C1 segment of cervical spinal cord (tissue), 14 donors: ENCODE measurements around the gene TTC28.

Experiments used
- DNase-seq, 14 donors: peaks; one replicate each; lab custom pipeline; 2025; lab: John Stamatoyannopoulos, UW

TTC28 gene

DNA sequence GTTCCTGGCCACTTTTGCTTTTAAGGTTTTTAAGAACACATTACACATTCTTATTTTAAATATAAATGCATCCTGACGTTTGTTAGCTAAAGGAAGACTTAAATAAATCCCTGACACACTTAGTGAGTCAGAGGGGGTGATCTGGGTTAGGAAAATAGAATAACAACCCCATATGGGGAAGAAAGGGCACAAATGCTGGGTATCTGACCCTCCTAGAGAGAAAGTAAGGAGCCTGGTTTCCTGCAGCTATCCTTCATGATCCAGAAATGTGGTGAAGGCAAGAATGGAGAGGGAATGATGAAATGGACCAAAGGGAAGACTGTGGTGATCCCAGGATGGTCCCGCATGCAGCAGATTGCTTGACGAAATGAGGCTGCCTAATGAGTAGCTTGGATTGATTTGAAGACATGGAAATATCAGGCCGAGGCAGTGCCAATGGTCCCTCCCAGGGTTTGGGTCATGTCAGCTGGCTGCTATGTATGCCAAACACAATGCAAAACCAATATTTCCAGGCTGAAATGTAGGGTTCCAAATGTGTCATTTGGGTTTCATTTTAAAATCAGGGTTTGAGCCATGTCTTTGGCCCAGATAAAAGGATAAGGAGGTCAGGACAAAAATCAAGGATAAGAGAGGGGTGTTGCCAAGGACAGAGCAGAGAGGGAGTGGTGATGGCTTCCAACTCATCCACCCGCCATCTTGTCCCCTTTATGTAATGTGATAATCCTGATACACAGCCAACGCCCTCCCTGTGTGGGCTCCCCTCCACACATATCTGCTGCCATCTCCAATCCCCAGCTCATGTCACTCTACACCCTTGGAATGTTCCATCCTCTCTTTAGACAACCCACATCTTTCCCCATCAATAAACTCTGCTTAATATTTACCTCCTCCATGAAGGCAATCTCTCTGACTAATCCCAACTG, 625.5 kb downstream of the TTC28 start:
- no peak for DNase-seq

DNA sequence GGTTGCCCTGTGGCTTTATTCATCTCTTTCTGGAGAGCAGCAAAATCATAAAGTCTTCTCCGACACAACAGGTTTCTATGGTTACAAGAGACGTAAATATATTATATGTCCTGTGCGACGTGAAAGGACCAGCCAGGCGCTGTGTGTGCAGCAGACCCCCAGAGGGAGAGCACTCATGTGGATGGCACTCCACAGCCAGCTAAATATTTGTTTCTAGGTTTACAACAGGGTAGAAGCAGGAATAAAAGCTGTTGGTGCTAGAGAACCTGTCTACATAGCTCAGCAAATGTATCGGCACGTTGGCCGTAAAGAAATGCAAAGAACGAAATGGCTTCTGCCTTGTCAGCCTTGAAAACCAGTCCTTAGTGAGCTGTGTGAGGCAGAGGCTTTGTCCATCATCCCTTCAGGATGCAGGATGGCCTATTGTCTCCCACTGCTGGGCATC, 626.8 kb downstream of the TTC28 start:
- no peak for DNase-seq

DNA sequence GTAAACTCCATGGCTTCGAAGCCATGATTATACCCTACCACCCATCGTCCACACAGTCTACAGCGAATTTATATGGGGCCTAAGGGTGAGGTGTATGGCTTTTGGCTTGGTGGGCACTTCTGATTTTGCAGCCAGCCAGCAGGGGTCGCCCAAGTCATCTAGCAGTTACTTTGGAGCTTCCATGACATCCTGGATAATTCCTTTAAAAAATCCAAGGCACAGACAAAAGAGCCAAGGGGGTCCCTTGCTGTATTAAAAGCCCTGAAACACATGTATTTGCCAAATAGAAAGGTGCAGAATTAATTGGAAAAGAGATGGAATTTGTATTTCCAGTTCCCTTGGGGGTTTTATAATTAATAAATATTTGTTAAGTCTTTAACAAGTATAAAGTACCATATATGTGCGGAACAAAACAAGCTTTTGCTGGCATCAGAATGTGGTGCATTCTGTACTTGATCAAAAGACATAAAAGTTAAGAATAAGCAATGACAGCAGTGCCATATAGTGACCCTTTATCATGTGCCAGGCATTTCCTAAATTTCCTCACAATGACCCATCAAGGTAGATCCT, 627.8 kb downstream of the TTC28 start:
- DNase-seq: peak in 5 of 14 donors; percentile 7 to 64 (median 34)

GRCh38 chr22:28051091-28051786, 628.4 kb downstream of the TTC28 start:
- DNase-seq: no peak

DNA sequence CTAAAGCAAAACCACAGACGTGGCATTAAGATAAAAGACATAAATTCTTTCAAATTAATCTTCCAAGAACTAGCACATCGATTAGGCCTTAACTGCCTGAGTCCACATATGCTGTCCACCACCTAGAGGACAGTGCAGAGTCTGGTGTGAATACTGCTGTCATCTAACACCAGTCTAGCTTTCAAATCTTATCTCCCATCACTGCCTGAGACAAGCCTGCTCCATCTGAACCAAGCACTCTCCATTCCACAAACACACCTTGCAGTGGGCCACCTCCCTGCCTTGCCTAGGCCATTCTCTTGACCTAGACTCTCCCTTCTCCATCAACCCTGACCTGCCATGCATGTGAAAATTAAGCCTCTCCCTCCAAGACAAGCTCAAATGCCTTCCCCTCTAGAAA, 631.1 kb downstream of the TTC28 start:
- DNase-seq: no peak

DNA sequence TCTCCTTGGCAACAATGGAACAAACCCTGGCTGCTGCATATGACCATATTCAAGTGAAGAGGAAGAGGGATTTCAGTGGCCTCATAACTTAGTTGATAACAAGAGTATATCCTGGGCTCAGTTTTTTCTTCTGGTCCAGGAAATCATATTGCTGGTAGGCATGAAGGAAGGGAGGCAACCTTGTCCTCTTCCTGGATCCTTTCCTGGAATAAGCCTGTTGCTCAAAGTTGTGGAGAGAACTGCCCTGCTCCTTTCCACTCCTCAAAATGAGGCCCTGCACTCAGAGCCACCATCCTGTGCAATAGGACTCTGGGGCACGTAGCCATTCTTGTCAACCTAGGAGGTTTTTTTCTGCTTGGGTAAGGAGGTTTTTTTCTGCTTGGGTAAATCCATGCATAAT, 631.9 kb downstream of the TTC28 start:
- DNase-seq: no peak

GRCh38 chr22:28046100-28046499, 633.5 kb downstream of the TTC28 start:
- DNase-seq: no peak

GRCh38 chr22:28044546-28045173, 635.0 kb downstream of the TTC28 start:
- DNase-seq: no peak

DNA sequence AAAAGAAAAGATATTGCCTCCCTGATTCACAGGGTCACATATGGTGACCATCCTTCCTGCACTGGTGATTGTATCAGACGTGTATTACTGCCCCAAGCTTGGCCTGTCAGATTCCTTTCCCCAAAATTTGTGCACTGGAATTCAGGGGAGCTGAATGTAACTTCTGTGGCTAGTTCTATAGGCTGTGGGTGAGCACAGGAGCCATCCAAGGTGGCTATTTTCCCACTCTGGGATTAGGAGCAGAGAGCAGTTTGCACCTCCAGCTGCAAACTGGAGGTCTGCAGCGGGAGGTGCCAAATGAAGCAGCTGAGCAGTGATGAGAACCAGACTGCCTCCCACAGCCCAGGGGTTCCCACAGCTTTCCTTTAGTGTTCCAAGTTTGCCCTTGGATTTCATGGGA, 636.4 kb downstream of the TTC28 start:
- no peak for DNase-seq

DNA sequence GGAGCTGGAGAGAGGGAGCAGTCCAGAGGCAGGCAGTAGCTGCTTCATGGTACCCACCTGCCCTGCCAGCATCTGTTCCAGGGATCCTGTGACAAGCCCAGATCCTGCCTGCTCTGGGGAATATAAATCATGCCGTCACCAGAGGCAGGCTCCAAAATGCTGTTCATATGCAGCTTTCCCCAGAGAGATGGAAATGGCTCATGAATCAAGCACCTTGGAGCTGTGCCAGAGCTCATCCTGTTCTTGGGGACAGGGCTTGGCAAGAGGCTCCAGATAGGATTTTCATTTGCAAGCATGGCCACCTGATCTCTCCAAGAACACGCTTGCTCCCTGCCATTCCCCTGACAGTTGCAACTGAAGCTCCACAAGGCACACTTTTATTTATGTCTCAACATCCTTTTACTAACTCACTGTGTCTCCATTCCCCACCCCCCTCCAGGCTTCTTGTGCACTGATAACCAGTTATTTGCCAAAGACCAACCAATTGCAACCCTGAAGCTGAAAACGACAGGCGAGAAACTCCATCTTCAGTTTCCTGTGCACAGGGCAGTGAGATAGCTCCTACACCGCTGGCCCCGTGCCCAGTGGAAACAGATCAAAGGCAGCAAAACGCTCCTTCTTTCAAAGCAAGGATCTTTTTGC, 644.8 kb downstream of the TTC28 start:
- peak in 4 of 14 donors; percentile 12 to 50 (median 19) for DNase-seq

DNA sequence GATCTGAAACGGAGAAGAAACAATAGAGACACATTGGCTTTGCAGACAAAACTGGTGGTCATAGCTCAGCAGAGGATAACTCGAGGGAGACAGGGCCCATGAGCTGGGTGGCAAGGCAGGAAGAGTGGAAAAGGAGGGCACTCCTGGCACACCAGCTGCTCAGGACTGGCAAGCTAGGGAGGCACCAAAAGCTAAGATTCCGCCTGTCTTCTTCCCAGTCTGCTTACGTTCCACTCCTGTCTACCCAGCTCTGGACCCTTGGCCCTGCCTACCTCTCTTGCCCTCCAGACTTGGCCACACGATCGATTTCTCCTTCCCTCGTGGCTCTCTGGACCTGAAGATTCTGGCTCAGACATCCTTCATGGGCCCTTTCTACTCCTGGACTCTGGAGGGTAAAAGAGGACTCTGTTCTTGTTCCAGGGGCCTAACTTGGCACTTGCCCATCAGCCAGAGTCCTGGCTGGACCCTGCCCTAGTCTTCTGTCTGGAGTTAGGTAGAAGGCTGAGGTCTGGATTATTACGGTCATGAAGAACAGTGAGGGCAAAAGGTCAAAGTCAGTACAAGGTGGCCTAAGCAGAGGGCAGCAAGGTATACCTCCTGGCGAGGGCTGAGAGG, 645.4 kb downstream of the TTC28 start:
- no peak for DNase-seq

DNA sequence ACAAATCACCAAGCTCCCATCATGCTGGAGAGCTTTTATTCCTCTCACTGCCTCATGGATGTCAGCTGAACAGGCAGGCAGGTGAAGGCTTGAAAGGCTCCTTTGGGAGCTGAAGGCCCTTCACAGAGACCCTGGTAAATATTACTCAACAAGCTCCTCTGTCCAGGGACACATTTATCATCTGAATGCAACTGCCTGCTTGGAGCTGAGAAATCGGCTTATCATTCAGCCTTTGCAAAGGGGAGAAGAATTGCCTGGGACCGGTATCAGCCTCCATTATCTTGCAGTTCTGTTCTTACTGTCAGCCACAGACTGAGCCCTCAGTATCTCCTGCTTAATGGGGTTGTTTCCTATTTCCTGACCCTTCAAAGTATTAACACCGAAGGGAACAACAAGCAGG, 646.8 kb downstream of the TTC28 start:
- no peak for DNase-seq

GRCh38 chr22:28031383-28031922, 648.2 kb downstream of the TTC28 start:
- DNase-seq: no peak

DNA sequence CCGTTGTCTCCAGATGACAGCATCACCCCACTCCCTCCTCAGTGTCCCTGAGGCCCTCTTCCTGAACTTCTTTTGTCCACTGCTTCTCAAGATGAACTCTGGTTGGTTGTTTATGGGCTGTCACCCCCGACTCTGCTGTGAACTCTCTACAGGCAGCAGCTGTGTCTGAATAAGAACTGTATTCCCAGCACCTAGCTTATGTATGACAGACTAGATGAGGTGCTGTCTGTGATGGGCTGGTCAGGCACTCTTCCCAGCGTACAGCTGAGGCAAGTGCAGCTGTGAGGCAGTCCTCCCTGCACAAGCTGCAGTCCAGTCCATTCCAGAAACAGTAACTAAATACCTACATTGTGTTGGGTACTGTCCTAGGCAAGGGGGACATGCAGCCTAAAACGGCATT, 649.2 kb downstream of the TTC28 start:
- DNase-seq: peak in 1 of 14 donors; percentile 8

GRCh38 chr22:28029956-28030355, 649.7 kb downstream of the TTC28 start:
- DNase-seq: no peak

DNA sequence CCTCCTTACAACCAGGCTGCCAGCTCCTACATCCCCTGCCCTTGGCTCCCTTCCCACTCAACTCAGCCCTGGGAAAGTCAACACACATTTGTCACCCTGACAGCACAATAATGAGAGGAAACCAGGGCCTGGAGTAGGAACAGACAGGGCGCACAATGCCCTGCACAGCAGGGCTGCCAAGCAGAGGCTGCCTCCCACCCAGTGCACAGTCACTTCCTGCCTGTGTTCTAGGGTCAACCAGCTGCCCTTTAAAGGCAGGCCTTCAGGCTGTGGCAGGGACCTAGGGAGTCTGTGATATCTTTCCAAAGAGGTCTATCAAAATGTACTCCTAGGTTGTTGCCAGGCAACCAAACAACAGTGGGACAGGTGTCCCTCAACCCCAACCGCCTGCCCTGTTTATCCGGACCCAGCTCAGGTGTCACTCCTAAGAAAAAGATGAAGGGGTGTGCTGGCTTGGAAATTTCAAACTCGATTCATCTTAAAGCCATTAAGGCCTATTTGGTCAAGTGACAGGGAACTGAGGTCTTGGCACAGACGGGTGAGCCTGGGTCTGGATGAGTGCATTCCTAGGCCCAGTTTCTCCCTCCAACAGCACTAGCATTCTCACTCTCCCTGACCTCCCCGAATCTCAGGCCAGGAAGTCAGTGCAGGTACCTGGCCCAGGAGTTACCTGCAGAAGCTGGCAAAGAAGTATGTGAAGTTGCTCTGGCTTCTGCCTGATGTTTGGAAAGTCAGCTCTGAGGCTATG, 650.3 kb downstream of the TTC28 start:
- peak in 8 of 14 donors; percentile 10 to 45 (median 24) for DNase-seq

GRCh38 chr22:28027453-28028448, 651.9 kb downstream of the TTC28 start:
- no peak for DNase-seq

GRCh38 chr22:28025866-28026575, 653.6 kb downstream of the TTC28 start:
- no peak for DNase-seq
